HG03280 (cell line): ENCODE results near the gene ZBTB32.
"Not testable (repeated sequence)": the region's sequence is repeated elsewhere in the genome, so short reads cannot be mapped to it uniquely, and the experiment has no call there.

Source experiments
- ATAC-seq: cut with Tn5 transposase; IDR thresholded peaks from one replicate; pipeline ENCODE4 v1.9.1; 2021; ENCODE audit warnings: mild to moderate bottlenecking, moderate library complexity; ENCODE audit not compliant: unreplicated experiment

Gene ZBTB32

DNA sequence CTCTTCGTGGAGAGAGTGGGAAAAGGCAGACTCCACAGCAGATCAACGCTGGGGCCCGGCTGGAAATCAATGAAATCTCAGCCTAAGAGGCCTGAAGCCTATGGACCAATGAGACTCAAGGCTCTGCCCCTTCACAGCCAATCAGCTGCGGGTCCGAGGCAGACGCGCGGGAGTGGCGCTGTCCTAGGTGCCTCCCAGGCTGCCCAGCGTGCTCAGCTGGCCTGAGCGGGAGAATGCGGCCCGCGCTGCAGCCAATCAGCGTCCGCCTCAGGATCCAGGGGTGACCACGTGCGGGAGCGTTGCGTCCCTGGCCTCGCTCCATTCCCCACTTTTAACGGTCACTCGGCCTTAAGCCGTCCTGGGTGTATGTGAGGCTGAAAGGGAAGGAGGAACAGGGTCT, at the start of gene ZBTB32:
Gene ZBTB32, plus strand, starts transcription at position 341 of the 400 bp plus-strand sequence. CDS start 10,069 bp downstream, outside the sequence.
- ATAC-seq = no peak

DNA sequence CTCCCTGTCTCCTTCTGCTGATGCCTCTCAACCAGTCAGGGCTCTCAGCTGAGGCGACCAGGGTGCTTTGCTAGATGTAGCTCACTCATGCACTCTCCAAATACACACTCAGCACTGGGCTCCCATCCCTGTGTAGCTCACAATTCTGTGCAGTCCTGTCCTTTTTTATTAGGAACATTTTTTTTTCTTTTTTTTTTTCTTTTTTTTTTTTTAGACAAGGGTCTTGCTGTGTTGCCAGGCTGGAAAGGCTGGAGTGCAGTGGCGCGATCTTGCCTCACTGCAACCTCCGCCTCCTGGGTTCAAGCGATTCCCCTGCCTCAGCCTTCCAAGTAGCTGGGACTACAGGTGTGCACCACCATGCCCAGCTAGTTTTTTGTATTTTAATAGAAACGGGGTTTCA, 49.5 kb upstream of the ZBTB32 start:
- ATAC-seq = not testable (repeated sequence)

- no peak for ATAC-seq
Observed at GRCh38 chr19:35655600-35655999, 48.8 kb upstream of the ZBTB32 start.

GRCh38 chr19:35656700-35657099, 47.7 kb upstream of the ZBTB32 start:
- ATAC-seq = no peak

DNA sequence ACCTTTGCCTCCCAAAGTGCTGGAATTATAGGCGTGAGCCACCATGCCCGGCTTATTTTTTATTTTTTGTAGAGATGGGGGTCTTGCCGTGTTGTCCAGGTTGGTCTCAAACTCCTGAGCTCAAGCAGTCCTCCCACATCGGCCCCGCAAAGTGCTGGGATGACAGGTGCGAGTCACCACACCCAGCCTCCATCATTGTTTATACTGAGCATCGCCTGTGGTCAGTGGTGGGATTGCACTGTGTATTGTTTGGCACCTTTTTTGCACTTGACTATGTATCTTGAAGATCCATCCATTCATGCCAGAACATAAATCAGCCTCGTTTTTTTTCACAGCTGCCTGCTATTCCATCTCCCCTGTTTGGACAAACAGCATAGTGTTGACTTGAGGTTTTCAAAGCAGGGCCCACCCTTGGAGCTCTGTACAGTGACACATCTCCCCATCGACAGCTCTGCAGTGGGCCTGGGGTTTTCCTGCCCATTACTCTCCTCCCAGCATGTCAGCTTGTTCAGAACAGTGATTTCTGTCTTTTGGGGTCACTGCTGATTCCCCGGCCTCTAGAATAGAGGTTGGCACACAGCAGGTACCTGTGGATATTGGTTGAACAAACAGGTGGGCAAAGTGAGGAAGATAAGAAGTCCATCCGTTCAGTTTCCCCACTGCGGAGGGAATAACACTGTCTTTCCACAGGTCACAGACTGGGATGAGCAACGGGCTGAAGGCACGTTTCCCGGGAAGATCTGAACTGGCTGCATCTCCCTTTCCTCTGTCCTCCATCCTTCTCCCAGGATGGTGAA, 46.3 kb upstream of the ZBTB32 start:
- ATAC-seq = no peak

DNA sequence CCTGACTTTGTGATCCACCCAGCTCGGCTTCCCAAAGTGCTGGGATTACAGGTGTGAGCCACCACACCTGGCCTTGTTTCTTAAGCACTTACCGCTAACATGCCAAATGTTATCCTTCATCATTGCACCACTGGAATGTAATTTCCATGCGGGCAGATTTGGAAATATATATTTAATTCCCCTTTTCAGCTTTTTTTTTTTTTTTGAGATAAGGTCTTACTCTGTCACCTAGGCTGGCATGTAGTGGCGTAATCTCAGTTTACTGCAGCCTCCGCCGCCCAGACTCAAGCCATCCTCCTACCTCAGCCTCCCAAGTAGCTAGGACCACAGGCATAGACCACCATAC, 42.4 kb upstream of the ZBTB32 start:
- no peak for ATAC-seq

DNA sequence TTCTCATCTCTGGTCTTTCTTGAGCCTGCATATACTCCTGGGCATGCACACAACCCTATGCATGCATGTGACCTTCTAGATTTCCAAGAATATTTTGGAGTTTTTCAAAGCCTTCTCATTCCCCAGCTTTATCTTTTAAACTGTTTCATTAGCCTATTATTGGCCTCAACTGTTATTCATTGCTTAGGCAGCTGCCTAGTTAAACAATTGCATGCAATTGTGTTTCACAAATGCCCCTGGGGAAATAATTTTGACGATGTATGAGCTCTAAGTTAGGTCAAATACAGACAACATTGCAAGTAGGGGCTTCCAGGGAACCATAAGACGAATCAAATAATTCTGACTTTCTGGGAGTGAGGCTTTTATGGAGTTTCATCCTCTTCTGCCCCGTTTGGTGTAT, 40.4 kb upstream of the ZBTB32 start:
- no peak for ATAC-seq

DNA sequence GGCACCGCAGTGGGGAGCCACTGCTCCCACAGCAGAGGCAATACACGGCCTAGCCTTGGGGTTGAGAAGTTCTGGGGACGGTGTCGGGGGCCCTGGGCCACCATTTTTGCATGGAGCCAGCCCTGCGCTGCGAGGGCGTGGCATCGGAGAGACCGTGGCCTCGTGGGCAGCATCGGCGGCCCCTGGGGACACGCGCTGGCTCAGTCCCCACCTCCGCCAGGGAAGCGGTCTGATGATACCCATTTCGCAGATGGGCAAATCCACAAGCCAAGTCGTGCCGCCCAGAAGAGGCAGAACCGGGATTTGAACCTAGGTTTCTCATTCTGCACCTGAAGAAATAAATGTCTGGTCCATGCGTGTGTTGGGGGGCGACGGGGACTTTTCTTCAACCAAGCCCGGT, 39.2 kb upstream of the ZBTB32 start:
- ATAC-seq = no peak

- ATAC-seq = no peak
Observed at GRCh38 chr19:35665604-35666003, 38.8 kb upstream of the ZBTB32 start.

GRCh38 chr19:35666251-35666913, 38.0 kb upstream of the ZBTB32 start, which contains the start of gene UPK1A:
Gene UPK1A (plus strand): TSS chr19:35666517. CDS start chr19:35666813, 296 bp downstream.
- ATAC-seq = no peak

DNA sequence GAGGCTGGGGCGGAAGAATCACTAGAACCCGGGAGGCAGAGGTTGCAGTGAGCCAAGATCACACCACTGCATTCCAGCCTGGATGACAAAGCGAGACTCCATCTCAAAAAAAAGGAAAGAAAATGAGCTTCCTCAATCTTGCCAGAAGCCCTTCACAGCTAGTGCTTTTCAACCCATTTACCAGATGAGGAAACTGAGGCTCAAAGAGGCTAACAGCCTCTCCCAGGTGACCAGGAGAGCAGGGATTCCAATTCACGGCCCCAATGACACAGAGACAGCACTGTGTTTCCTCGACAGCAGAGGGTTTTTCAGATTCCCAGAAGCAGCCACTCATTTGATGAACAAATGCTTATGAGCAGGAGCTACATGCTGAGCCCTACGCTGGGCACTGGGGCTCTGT, 34.8 kb upstream of the ZBTB32 start:
- no peak for ATAC-seq

DNA sequence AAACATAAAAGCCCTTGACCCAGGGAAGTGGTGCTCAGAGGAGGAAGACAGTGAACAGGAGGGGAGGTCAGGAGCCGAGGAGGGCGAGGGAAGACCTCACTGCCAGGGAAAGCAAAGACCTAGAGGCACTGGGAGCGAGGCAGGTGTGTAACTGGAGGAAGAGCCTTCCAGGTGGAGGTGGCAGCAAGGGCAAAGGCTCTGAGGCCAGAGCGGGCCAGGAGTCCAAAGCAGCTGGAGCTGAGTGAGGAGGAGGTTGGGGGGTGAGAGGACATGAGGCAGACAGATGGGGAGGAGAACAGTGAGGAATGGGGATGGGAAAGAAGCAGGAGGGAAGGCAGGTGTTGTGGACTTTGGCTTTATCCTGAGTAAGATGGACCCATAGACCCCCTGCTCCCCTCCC, 34.4 kb upstream of the ZBTB32 start:
- no peak for ATAC-seq

DNA sequence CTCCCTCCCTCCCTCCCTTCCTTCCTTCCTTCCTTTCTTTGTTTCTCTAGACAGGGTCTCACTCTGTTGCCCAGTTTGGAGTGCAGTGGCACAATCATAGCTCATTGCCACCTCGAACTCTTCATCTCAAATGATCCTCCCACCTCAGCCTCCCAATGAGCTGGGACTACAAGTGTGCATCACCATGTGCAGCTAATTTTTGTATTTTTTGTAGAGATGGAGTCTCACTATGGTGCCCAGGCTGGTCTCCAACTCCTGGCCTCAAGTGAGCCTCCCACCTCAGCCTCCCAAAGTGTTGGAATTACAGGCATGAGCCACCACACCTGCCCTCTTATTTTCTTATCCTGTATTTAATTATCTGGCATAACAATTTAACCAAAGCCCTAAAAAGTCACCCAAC, 33.7 kb upstream of the ZBTB32 start:
- ATAC-seq = no peak

GRCh38 chr19:35671818-35672217, 32.5 kb upstream of the ZBTB32 start:
- no peak for ATAC-seq

DNA sequence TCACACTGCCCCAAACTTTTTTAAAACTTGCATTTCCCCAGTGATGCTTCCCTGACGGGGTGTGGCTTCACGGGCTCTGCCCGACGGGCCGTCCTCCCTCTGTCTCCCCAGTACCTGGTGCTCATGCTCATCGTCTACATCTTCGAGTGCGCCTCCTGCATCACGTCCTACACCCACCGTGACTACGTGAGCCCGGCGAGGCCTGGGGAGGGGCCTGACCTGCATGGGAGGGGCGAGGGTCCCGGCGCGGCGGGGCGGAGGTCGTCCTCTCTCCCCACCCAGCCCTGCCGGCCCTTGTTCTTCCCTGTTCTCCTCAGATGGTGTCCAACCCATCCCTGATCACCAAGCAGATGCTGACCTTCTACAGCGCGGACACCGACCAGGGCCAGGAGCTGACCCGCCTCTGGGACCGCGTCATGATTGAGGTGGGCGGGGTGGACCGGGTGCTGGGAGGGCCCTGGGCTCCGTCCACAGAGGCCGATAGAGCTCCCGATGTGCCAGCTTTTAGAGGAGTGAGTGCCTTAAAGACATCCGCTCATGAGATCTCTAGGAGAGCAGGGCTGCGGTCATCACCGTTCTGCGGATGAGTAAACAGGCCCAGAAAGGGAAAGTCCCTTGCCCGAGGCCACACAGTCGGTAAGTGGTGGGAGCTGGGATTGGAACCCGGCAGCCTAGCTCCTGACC, 31.1 kb upstream of the ZBTB32 start:
- ATAC-seq = no peak

DNA sequence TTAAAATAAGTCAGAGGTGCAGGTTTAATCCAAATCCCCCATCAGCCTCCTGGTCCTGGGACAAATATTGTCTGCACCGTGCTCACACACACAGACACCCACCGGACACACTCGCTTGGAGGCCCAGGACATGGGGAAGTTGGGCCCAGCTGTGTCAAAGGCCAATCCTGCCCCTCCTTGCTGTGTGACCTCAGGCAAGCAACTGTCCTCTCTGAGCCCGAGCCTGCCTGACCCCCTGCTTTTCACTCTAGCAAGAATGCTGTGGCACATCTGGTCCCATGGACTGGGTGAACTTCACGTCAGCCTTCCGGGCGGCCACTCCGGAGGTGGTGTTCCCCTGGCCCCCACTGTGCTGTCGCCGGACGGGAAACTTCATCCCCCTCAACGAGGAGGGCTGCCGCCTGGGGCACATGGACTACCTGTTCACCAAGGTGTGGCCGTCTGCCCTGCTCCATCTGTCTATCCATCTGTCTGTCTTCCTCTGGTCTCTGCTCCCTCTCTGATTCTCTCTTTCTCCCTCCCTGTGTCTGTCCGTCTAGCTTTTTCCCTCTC, 28.7 kb upstream of the ZBTB32 start:
- ATAC-seq = no peak

GRCh38 chr19:35689836-35690235, 14.5 kb upstream of the ZBTB32 start:
- no peak for ATAC-seq

DNA sequence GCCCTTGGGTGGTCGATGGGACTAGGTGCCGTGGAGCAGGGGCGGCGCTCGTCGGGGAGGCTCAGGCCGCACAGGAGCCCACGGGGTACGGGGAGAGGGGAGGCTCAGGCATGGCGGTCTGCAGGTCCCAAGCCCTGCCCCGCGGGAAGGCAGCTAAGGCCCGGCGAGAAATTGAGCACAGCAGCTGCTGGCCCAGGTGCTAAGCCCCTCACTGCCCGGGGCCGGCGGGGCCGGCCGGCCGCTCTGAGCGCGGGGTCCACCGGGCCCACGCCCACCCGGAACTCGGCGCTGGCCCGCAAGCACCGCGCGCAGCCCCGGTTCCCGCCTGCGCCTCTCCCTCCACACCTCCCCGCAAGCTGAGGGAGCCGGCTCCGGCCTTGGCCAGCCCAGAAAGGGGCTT, 13.3 kb upstream of the ZBTB32 start:
- not testable (repeated sequence) for ATAC-seq

DNA sequence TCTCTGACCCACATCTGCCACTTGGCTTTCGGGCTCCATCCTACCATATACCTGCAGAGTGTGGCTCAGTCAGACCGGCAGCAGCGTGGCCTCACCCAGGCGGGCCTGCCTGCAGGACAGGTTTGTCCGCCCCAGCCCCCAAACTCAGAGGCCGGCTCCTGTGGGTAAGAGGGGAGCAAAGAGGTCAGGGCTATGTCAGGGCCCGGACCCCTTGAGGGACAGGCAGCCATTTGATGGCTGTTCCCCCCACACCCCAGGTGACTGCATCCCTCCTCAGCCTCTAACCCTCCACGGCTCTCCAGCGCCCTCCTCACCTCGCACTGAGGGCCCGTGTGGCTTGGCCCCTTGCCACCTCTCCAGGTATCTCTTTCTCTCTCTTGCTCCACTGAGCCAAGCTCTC, 12.3 kb upstream of the ZBTB32 start:
- no peak for ATAC-seq

- ATAC-seq = no peak
Observed at GRCh38 chr19:35693422-35693821, 10.9 kb upstream of the ZBTB32 start.

GRCh38 chr19:35693835-35694599, 10.3 kb upstream of the ZBTB32 start:
- ATAC-seq = peak; percentile 87
